ENCODE data around the gene PTPN11.

DNA sequence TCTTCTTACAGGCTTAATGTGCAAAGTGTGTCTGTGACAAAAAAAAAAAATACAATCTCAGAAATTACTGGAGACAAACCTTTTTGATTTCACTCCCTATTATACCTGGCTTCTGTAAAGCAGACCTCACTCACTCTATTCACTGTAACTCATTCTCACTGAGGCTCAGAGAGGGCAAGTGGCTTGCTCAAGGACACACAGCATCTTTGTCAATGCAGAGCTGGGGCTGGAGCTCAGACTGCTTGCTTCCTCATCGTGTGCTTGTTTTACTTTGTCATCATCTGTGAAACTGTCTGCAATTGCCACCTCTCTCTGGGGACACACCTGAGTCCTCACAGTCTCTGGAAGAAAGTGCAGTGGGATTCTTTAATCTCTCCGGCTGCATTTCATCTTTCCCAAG, 120.0 kb downstream of the PTPN11 start:
- TF ChIP-seq POLR2A (IDR thresholded peaks at IDR 0.05; ENCODE audit: low read length) (no peak), GATA1 (IDR thresholded peaks at IDR 0.05; ENCODE audit: low read depth, low read length) (no peak)

Data from erythroblast (primary cell).